SIG-M5 (cell line): ENCODE data around the gene ALK.

Source experiments
- DNase-seq: peaks from one replicate; lab custom pipeline; 2025; lab: John Stamatoyannopoulos, UW

The ALK gene

DNA sequence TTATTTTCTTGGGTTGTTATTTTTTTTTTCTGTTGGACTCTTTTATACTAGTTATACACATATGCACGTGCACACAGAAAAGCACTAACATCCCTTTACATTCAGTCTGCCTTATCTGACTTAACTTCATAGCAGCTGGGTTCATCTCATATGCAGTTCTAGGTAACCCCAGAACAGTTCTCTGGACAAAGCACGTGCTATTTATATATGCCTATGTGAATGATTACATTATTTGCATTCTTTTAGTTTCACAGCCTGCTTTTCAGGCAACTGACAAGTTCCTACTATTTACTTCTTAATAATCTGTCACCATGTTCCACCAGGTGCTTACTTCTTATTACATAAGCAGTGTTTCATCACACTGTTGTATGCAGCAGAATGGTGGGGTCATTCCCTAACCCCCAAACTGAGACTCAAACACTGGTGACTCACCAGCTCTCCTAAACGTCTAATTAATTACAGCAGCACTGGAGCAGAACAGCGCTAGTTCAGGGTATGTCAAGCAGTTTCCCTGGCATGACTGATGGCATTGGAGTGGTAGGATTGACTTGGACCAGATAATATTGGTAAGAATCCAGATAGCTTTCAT, 433.3 kb downstream of the ALK start:
- no peak for DNase-seq

DNA sequence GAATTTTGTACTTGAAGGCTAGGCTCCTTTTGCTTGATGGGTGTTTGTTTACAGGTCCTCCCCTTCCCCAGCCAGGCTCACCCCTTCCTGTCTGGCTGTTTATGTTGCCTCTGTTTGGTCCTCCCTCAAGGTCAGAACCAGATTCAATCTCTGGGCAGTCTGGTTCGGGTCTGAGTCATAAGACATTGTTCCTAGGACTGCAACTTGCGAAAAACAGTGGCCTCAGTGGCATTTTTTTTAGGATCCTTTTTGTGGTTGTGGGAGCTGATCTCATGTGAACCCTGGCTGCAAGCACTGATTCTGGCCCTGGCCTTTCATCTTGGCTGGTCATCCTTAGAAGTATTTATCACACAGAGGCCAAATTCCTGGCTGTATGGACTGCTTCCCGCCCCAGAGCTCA, 435.8 kb downstream of the ALK start:
- DNase-seq = no peak

DNA sequence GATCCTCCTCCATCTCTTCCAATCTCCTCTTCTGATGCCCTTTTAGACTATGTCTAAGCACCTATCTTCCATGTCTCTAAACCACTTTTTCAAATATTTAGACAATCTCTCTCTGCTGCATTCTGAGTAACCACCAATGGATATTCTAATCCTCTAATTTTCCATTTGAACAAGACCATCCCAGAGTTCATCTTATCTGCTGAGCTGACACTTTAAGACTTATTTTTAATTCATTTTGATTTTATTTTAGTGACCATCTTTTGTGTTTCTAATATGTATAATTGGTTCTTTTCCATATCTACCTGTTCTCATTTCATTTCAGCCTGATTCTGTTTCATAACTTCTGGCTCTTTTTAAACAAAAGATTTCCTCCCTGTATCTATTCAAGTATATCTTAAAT, 436.3 kb downstream of the ALK start:
- no peak for DNase-seq

DNA sequence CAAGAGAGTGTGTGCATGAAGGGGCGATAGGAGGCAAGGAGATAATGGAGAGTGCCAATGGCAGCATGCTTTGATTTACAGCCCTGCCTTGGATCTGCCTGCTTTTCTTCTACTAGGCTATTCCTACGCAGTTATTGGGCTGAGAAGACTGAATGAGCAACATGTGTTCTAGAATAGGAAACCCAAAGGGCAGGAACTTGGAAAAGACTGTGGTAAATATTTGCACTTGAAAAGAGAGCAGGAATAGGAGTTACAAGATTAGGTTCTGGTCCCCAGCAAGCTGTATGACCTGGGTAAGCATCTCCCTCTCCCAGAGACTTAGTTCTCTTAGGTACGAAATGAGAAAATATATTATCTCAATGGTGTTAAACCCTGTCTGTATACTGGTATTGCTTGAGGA, 438.5 kb downstream of the ALK start:
- no peak for DNase-seq

DNA sequence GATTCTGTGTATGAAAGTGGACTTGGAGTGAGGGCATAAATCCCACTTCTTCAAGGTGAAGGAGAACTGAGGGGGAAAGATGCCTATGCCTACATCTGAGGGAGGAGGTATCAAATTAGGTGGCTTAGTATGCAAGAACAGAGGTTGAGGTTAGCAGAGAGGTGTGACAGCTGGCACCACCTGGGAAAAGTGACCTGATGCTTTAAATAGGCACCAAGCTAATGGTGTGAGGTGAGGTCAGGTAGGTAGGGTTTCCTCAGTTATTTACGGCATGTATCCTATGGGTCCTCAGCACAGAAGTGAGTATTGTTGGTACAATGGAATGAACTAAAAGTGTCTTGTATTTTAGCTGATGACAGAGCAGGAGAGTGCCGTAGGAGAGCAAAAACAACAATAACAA, 439.0 kb downstream of the ALK start:
- DNase-seq = no peak

DNA sequence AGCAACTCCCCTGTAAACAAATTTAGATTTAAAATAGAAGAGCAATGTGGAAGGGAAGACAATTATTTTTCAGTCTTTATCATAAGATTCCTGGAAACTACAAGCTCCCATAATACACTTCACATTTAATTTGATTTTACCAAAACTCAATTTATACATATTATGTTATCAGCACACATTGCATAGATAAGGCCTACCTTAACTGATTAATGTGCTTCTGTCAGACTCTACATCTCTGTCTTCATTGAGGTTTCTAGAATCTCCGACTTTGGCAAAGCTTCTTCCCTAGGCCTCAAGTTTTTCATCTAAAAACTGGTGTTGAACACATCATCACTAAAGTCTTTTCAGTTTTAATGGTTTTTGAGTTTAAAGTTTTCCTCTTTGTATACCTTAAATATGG, 440.1 kb downstream of the ALK start:
- no peak for DNase-seq

DNA sequence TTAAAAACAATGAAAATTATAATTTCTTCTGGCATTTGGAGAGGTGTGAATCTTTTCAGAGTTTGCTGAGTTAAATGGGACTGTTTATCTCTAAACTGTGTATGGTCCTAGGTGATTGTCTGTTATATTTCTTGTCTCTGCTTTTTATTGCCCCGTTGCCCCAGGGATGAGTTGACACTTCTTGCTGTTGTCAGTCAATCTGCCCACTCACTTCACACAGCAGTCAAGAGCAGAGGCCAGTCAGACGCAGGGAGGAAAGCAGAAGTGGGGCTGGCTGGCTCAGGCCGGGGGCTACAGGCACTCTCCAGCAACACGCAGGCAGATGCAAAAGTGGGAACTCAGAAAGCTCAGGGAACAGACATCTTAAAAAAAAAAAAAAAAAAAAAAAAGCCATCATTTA, 441.0 kb downstream of the ALK start:
- DNase-seq = no peak

DNA sequence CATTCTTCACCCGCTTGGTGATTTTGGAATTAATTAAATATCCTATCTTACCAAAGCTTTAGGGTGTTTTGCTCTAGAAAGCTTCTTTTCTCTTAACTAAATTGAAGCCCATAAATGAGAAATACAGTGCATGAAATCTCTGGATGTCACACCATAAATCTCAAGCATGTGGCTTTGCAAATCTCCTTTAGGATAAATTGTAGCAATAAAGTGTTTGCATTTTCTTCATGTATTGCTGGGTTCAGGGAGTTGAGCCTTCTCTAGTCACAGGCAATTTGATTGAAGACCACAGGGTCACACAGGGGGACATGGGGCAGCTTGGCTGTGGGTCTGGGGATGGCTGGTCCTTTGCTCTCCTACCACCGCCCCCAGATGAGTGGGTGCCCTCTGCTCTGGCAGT, 442.0 kb downstream of the ALK start:
- no peak for DNase-seq

DNA sequence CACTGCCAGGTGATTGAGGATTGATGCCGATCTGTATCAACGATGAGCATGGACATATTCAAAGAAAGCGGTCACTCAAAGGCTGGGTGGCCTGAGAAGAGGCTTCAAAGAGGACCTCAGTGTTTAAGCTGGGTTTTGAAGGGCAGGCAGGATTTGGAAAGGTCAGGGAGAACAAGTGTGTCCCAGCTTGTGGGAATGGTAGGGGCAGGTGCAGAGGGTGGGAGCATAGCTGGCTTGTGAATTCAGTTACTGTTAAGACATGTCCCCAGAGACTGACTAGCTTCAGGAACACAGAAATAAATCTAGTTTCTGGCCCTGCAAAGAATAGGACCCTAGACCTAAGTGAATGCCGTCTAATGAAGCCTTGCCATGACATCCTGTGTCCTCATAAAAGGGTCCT, 442.7 kb downstream of the ALK start:
- no peak for DNase-seq

DNA sequence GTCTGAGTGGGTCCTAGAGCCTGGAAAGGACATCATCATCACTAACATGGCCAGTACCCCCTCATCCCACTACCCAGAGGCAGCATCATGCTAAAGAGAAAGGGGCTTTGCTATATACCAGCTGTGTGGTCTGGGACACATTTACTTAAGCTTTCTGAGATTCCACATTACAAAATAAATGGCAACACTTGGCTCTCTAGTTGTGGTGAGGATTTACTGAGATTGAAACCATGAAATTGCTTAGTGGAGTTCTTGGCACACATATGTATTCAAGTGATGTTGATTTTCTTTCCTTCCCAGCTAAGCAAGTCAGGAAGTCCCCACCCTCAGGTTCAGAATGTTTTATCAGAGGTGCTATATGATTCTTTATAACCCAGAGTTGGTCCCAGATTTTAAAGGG, 444.2 kb downstream of the ALK start:
- no peak for DNase-seq

DNA sequence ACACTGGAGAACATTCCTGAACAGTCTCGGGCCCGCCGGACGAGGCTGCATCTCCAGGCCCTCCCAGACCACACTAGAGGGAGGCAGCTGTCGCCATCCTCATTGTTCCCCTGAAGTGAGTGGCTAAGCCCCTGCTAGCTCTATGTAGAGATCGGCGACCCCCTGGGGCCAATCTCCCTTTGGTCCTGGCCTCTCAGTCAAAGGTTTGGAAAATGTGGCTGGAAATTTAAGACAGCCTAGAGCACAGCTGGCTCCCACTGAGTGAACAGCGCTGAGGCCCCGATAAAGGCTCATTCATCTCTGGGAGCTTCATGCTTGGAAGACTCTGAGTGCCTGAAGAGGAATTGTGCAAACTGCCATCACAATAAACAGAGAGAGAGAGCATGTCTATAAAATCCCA, 445.9 kb downstream of the ALK start:
- no peak for DNase-seq

DNA sequence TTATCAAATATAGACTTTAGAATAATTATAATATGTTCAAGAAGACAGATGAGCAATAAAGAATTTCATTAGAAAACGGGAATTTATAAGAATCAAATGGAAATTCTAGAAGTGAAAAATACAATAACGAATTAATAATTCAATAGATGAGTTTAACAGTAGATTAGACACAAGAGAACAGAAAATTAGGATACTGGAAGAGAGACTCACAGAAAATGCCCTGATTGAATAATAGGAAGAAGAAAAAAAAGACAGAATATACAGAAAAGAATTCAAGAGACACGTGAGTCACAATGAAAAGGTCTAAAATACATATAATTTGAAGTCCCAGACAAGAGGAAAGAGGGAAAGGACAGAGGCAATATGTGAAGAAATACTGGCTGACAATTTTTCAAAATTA, 451.4 kb downstream of the ALK start:
- no peak for DNase-seq

DNA sequence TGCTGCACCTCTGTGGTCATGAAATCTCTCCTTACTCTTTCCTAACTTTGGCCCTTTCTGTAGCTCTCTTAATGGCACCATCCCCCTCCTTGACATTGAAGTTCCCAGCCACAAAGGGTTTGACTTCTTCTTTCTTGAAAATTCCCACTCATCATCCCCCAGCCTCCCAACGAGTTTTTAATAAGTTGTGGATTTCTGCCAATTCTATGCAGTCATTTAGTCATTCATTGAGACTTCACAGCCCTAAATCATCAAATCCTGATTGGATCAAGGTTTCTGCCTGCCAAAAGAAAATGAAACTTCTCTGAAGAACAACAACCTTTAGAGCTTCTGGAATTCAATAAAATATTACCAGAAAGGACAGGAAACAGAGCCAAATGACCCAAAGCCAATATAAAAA, 451.9 kb downstream of the ALK start:
- DNase-seq = no peak

DNA sequence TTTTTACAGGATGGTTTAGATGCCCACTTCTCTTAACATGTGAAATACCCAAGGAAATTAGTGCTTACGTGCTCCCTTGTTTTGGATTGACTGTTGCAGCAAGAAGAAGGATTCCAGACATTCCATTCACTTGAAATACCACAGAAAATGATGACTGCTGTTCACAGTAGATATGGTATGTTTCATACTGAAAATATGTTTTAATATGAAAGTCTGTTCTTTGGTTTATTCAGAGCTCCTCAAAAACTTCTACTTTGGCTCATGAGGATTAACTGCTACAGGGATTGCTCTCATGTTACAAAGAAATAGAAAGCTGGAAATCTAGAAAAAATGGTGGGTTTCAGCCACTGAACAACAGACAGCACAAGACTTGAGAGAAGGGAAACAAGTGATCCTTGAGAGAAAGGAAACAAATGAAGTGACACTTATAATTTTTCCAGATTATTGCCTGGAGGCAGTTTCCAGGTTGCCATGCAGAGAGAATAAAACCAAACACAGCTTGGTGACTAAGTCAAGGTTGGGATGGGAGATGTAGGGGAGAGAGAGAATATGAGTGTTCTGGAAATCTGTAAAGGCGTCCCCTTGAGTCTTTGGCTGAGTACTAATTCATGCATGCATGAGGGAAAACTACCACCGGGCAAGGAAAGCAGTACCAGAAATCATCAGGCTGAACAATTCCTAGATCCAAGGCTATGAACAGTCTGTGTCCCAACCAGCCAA, 458.0 kb downstream of the ALK start:
- no peak for DNase-seq

DNA sequence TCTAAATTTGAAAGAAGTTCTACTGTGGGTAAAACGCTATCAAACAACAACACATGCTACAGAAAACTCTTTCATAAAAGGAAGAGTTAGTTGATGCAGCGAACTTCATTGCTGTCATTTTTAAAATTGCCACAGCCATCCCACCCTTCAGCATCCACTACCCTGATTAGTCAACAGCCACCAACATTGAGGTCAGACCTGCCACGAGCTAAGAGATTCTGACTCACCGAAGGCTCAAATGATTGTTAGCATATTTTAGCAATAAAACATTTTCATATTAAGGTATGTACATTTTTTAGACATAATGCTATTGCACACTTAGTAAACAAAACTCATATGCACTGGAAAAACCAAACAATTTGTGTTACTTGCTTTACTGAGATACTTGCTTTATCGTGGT, 459.1 kb downstream of the ALK start:
- no peak for DNase-seq

DNA sequence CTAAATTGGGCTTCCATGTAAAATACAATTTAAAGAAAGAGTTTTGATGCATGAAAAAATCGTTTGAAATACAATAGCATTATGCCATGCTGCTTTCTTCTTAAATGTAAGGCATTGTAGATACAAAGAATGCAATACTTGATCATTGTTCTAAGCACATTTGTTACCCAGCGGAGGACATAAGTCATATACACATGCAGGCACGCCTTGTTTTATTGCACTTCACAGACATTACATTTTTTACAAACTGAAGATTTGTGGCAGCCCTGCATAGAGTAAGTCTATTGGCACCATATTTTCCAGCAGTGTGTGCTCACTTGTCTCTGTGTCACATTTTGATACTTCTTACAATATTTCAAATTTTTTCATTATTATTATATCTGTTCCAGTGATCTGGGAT, 461.2 kb downstream of the ALK start:
- DNase-seq = no peak

DNA sequence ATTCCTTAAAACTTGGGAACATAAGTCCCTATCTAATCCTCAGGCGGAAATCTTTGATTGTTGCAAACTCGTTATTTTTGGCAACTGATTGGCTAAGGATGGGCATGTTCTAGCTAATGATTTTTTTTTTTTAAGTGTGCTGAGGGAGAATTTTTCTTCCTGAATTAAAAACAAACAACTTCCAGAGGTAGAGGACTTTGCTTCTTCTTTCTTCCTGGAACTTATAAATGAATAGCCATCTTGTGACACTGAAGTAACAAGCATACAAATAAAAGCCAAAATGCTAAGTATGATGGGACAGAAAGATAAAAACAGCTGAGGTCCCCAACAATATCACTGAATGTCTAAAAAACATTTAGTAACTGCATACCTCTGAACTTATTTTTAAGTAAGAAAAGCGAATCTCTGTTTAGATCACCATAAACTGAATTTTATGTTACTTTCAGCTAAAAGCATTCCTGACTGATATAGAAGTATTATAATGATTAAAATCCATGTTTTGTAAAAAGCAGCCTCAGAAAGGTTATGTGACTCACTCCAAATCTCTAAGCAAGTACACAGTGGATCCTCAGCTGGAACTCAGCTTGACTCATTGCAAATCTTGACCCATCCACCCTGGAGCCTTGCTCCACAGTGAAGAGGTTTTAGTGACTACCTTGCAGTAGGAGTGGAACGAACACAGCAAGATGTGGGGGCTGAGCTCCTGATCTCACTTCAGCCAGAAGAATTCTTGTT, 461.8 kb downstream of the ALK start:
- no peak for DNase-seq

DNA sequence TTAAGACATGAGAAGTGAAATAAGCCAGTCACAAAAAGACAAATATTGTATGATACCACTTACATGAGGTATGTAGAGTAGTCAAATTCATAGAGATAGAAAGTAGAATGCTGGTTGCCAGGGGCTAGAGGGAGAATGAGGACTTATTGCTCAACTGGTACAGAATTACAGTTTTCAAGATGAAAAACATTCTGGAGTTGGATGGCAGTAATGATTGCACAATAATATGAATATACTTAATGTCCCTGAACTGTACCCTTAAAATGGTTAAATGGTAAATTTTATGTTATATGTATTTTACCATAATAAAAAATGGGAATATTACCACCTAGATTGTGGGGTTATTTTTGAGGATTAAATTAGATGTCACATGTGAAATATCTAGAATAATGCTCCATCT, 465.0 kb downstream of the ALK start:
- DNase-seq = no peak

DNA sequence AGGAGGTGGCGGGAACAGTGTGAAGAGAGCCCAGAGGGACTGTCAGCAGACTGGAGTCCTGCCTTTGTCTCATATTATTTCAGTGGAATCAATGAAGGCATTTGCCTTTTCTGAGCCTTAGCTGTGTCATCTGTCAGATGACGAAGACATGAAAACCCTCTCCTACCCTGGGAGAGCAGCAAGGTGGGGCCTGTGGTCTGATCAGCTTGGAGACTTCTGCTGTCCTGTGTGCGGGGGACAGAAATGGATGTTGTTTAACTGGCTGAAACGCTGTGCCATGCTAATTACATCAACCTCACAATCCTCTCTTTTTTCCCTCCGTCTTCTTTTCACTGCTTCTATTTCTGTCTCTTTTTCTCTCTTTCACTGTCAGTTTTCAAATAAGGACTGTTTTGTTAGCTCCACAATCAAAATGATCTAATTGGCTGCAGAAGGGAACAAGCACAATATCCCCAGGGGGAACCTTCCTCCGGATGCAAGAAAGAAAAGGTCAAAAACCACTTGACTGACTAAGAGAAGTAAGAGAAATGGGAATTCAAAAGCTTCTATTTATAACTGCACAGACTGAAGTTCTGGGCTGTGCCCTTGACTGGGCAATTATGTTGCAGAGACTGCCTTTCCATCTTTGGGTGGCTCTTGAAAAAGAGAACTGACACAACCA, 466.1 kb downstream of the ALK start:
- DNase-seq = no peak

DNA sequence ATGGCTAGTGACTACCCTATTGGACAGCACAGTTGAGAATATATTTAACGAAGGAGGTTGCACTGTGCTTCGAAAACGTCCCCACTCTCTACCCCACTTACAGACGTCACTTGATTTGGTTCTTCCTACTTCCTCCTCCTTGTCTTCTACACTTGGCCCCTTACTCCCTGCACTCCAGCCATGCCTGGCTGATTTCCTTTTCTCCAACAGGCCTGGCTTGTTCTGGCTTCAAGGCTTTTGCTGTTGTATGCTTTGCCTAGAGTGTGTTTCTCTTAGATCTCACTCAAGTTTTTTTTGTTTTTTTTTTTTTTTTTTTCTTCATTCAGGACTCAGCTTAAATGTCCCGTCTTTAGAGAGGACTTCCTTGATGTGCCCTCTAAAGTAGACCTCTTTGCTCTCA, 469.4 kb downstream of the ALK start:
- DNase-seq = no peak

DNA sequence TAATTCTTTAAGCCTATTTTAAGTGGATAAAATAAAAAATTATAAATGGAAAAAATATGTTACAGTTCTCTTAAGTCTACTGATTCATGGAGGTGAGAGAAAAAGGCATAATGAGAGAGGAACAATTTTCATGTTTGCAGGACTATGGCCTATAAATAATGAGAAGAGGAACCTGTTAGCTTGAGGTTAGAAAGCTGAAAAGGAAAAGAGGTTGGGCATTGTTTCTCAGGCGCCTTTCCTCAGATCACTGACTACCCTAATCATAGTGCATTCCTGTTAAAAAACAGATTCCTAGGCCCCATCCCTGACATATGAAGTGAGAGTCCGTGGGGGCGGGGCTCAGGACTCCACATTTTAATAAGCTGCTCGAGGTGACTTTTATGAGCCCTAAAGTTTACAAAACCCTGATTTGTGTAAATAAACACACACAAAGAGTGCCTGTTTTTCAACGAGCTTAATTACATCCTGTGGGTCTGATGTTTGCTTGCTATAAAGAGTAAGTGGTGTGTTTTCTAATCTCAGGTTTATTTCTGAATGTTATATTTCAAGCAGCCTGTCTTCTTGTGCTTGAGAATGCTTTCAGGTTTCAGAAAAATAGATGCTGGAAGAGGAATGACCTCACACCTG, 470.7 kb downstream of the ALK start:
- no peak for DNase-seq

DNA sequence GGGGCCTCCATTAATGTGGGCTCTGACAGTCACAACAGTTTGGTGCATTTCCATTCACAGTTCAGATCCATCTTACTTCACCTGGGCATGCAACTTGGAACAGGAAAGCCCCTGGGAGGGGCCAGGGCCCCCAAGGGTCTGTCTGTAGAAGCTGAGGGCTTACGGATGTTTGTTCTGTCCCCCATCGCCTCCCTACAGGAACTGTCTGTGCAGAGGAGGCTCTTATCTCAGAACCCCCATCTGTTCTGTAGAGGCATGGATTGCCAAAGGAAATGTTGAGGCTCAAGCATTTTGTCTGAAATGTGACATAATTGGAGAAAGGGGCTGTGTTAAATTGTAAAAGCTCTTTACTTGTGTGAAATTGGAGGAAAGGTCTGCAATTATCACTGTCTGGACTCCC, 471.9 kb downstream of the ALK start:
- DNase-seq = no peak
